Effector memory CD8-positive, alpha-beta T cell (primary cell): ENCODE results near the gene ARHGAP15.
A peak's percentile ranks its signal among the peaks of the same experiment; 100 is the strongest.

Experiments used
- ATAC-seq: fragments of 150-1000 bp; cut with Tn5 transposase; replicated peaks from 2 replicates; pipeline ENCODE4 v1.10.0; 2021; ENCODE audit warnings: mild to moderate bottlenecking, moderate library complexity
- DNase-seq, 3 experiments: peaks; one replicate each; pipeline ENCODE4 v3.0.0; 2021
- H3K27ac Mint-ChIP-seq, 2 donors: one replicate each; pipeline ENCODE4 v1.8.0; 2022; ENCODE audit warnings: mild to moderate bottlenecking in 2 of 2, mixed read lengths in 2 of 2, moderate library complexity in 2 of 2
- H3K27me3 Mint-ChIP-seq, 2 donors: one replicate each; pipeline ENCODE4 v1.8.0; 2022; ENCODE audit warnings: mixed read lengths in 2 of 2
- H3K36me3 Mint-ChIP-seq: one replicate; pipeline ENCODE4 v1.8.0; 2022; ENCODE audit warnings: mild to moderate bottlenecking, moderate library complexity, mixed read lengths; ENCODE audit not compliant: insufficient read depth
- H3K4me1 Mint-ChIP-seq, 2 donors: one replicate each; pipeline ENCODE4 v1.8.0; 2022; ENCODE audit warnings: low read depth in 2 of 2, mixed read lengths in 2 of 2
- H3K4me3 Mint-ChIP-seq, 2 donors: one replicate each; pipeline ENCODE4 v1.8.0; 2022; ENCODE audit warnings: mild to moderate bottlenecking in 2 of 2, mixed read lengths in 2 of 2, moderate library complexity in 2 of 2
- H3K9me3 Mint-ChIP-seq, 2 donors: one replicate each; pipeline ENCODE4 v1.8.0; 2022; ENCODE audit warnings: mixed read lengths in 2 of 2

ARHGAP15 gene

DNA sequence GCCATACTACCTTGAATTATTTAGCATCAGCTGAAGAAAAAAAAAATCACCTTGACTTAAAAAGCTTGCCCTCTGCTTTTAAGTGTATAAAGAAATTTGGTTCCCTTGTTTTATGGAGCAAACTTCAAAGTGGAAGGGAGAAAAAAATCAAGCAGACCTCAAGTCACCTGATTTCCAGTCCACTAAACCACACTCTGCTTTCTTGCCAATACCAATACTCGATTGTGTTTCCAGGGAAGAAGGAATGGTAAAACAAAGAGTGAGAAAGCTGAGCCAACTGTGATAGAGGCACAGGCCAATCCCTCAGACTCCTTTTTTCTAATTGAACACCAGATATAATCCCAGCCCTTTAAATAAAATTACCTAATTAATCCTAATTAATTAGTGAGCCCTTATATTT, 587.3 kb downstream of the ARHGAP15 start:
- peaks cover 19% of the 10 kb centered on the region for H3K36me3 Mint-ChIP-seq
- ATAC-seq (no peak), DNase-seq (no peak)
- no peak overlapping the region for H3K4me3 Mint-ChIP-seq
- no peaks in the 10 kb centered on the region for H3K27me3 Mint-ChIP-seq
- peaks cover 26 to 41% of the 10 kb centered on the region in 2 donors for H3K4me1 Mint-ChIP-seq
- H3K27ac Mint-ChIP-seq, result peak overlapping the region; percentile 52 to 57
- H3K9me3 Mint-ChIP-seq, result peaks cover 3 to 8% of the 10 kb centered on the region in 2 donors

GRCh38 chr2:143717053-143717452, 587.8 kb downstream of the ARHGAP15 start:
- H3K4me1 Mint-ChIP-seq, result peaks cover 22 to 37% of the 10 kb centered on the region in 2 donors
- H3K4me3 Mint-ChIP-seq, result no peak overlapping the region
- peaks cover 3% of the 10 kb centered on the region in 2 donors for H3K9me3 Mint-ChIP-seq
- ATAC-seq (no peak), DNase-seq (no peak)
- peaks cover 19% of the 10 kb centered on the region for H3K36me3 Mint-ChIP-seq
- peak overlapping the region; percentile 52 to 66 for H3K27ac Mint-ChIP-seq
- no peaks in the 10 kb centered on the region for H3K27me3 Mint-ChIP-seq

DNA sequence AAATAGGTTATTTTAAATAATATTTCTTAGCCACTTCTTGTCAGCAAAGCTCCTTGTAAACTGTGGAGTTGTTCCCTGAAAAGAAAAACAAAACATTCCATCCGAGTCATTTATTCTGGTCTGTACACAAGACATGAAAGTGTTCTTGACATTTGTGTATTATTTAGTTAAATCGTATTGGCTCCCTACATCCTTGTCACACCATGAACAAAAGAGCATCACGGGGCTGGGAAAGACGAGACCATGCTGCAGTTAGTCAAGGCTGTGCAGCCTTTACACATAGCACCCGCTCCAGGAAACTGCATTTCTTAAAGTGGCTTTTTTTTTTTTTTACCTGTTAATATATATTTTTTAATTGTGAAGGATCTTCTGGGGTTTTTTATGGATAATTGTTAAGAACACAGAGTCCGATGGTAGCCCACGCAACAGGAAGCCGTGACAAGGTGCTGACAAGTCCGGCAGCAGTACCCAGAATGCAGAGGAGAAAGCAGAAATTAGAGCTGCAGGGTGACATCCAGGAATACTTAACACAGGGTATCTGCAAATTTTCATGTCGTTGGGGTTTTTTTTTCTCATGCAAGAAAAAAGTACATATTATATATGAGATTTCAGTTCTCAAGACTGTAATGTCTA, 588.4 kb downstream of the ARHGAP15 start:
- no peak for DNase-seq
- no peak for ATAC-seq
- H3K27ac Mint-ChIP-seq, result peak overlapping the region; percentile 52 to 66
- peaks cover 0 to 3% of the 10 kb centered on the region in 2 donors for H3K9me3 Mint-ChIP-seq
- H3K4me1 Mint-ChIP-seq, result peaks cover 26 to 35% of the 10 kb centered on the region in 2 donors
- peaks cover 19% of the 10 kb centered on the region for H3K36me3 Mint-ChIP-seq
- H3K27me3 Mint-ChIP-seq, result no peaks in the 10 kb centered on the region
- H3K4me3 Mint-ChIP-seq, result no peak overlapping the region

DNA sequence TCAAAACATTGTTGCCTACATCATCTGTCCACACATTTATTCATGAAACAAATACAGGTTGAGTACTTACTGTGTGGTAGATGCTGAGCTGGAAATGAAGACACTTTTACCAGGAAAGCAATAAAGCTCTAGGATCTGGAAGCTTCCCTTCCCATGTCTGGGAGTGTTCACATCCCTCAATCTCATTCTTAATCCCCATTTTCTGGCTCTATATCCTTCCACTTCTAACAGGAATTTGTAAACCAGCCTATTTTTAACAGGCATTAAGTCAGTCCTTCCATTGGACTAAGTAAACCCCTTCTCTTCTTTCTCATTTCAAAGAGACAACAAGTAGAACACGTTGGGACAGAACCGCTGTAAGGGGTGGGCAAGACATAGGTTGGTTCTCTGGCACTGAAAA, 589.5 kb downstream of the ARHGAP15 start:
- no peak for DNase-seq
- no peak overlapping the region for H3K4me3 Mint-ChIP-seq
- ATAC-seq, result no peak
- peaks cover 24 to 32% of the 10 kb centered on the region in 2 donors for H3K4me1 Mint-ChIP-seq
- no peaks in the 10 kb centered on the region for H3K27me3 Mint-ChIP-seq
- H3K36me3 Mint-ChIP-seq, result peaks cover 14% of the 10 kb centered on the region
- H3K27ac Mint-ChIP-seq, result peak overlapping the region in 1 of 2 donors; percentile 71
- no peaks in the 10 kb centered on the region for H3K9me3 Mint-ChIP-seq

- Mint-ChIP-seq H3K27ac (peak overlapping the region in 1 of 2 donors; percentile 71), H3K4me1 (peaks cover 25 to 37% of the 10 kb centered on the region in 2 donors), H3K27me3 (no peaks in the 10 kb centered on the region), H3K9me3 (no peaks in the 10 kb centered on the region), H3K4me3 (no peak overlapping the region), H3K36me3 (peaks cover 18% of the 10 kb centered on the region)
- DNase-seq (no peak), ATAC-seq (no peak)
Observed at GRCh38 chr2:143719406-143719805, 590.2 kb downstream of the ARHGAP15 start.

DNA sequence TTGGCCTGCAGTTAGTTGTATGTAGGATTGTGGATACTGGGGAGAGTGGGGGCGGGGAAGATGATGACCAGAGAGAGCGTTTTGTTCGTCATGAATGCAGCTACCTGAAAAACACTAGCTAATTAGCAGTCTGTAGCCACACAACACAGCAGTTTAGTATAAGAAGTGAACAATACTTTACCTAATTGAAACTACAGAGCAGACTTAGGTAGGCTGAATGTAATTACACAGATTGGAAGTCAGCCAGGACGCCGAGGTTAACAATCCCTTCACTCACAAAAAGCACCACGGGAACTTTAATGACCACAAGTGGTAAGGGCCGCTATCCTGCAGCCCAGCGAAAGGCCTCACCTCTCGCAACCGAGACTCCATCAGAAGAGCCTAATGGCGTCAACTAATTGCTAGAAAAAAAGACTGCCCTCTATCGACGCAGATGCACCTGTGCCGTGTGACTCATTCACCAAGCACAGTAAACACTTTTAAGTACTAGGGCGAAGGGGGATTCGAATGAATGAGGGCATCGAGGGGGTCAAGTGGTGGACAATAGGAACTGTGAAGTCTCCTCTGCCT, 591.0 kb downstream of the ARHGAP15 start:
- ATAC-seq, result no peak
- Mint-ChIP-seq H3K4me1 (peaks cover 24 to 44% of the 10 kb centered on the region in 2 donors), H3K27ac (peak overlapping the region in 1 of 2 donors; percentile 23), H3K27me3 (no peaks in the 10 kb centered on the region), H3K9me3 (no peaks in the 10 kb centered on the region), H3K4me3 (no peak overlapping the region), H3K36me3 (peaks cover 18% of the 10 kb centered on the region)
- no peak for DNase-seq

GRCh38 chr2:143725400-143725799, 596.2 kb downstream of the ARHGAP15 start:
- Mint-ChIP-seq H3K27ac (no peak overlapping the region), H3K9me3 (no peaks in the 10 kb centered on the region), H3K27me3 (no peaks in the 10 kb centered on the region), H3K4me1 (peaks cover 38 to 59% of the 10 kb centered on the region in 2 donors), H3K36me3 (peaks cover 11% of the 10 kb centered on the region), H3K4me3 (no peak overlapping the region)
- DNase-seq (no peak), ATAC-seq (no peak)

DNA sequence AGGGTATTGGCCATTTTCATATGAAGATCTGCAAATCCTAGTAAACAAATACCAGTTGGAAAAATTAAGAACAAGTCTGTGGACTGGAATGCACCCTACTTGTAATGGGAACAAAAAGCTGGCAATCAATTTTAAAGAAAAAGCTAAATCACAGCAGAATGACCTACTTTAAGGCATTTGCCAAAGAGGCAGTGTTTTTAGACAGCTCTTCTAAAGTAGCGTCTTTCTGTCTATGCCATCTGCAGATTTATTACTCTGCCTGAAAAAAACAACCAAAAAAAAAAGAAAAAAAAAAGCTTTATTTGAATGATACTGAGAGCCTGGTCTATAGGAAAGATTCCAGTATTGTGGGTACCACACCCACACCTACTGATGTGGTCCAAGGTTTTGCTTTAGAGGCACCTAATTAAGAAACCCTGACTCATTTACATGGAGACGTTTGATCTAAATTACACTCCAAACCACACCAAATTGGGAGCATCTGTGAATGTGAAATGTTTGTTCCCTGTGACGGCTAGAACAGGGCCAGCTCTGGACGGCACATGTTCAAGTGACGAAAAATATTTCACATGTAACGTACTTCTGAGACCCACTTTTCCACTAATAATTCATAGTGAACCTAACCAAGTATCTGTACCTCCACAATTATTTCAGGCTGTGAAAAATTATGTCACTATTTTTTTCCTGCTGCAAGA, 597.1 kb downstream of the ARHGAP15 start:
- no peaks in the 10 kb centered on the region for H3K9me3 Mint-ChIP-seq
- no peaks in the 10 kb centered on the region for H3K27me3 Mint-ChIP-seq
- peaks cover 38 to 62% of the 10 kb centered on the region in 2 donors for H3K4me1 Mint-ChIP-seq
- peaks cover 11% of the 10 kb centered on the region for H3K36me3 Mint-ChIP-seq
- no peak overlapping the region for H3K4me3 Mint-ChIP-seq
- DNase-seq (no peak), ATAC-seq (no peak)
- H3K27ac Mint-ChIP-seq, result no peak overlapping the region

DNA sequence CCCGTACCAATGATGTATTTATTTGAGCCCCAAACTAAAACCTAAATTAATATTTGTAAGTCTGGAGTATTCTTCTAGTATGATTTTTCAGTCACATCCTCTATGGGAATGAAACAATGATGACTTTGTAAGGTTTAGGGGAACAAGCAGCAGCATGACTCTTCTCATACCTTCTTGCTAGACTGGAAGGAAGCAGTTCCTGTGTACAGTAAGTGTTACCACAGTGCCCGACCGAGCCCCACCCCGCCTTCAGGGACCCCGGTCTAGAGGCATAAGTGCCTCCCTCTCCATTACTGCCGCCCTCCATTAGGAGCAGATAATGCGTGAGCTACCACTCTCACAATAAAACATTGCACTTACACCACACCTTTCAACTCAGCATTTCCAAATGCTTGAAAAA, 599.3 kb downstream of the ARHGAP15 start:
- DNase-seq (peak in 2 of 3 experiments; percentile 1 to 11), ATAC-seq (peak; percentile 58)
- Mint-ChIP-seq H3K27me3 (no peaks in the 10 kb centered on the region), H3K9me3 (no peaks in the 10 kb centered on the region), H3K4me1 (peaks cover 33 to 58% of the 10 kb centered on the region in 2 donors), H3K27ac (peak overlapping the region; percentile 46 to 81), H3K36me3 (peaks cover 19% of the 10 kb centered on the region), H3K4me3 (peak overlapping the region; percentile 31 to 51)

DNA sequence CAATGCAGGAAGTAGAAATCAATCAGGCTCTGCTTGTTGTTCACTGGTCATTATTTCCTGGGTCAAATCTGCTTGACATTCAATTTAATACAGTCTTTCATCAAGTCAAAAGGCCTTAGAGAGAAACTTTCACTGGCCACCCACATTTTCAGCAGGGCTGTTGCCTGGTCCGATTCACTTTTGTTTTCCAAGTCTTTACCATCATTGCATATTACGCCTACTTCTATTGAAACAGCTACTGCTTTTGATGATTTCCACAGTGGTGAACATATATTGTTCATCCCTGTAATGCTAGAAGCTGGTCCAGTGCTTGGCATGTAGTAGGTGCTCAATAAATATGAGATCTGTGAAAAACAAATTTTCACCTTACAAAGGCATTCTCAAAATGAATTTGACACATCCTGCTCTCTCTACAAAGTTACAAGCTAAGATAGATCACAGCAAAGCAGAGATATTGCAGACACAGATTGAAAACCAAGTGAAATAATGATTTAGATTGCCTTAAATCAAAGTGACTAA, 600.1 kb downstream of the ARHGAP15 start:
- Mint-ChIP-seq H3K27ac (peak overlapping the region; percentile 46 to 81), H3K27me3 (no peaks in the 10 kb centered on the region), H3K36me3 (peaks cover 16% of the 10 kb centered on the region), H3K4me1 (peaks cover 32 to 53% of the 10 kb centered on the region in 2 donors), H3K9me3 (no peaks in the 10 kb centered on the region), H3K4me3 (peak overlapping the region; percentile 28 to 31)
- DNase-seq (no peak), ATAC-seq (no peak)

DNA sequence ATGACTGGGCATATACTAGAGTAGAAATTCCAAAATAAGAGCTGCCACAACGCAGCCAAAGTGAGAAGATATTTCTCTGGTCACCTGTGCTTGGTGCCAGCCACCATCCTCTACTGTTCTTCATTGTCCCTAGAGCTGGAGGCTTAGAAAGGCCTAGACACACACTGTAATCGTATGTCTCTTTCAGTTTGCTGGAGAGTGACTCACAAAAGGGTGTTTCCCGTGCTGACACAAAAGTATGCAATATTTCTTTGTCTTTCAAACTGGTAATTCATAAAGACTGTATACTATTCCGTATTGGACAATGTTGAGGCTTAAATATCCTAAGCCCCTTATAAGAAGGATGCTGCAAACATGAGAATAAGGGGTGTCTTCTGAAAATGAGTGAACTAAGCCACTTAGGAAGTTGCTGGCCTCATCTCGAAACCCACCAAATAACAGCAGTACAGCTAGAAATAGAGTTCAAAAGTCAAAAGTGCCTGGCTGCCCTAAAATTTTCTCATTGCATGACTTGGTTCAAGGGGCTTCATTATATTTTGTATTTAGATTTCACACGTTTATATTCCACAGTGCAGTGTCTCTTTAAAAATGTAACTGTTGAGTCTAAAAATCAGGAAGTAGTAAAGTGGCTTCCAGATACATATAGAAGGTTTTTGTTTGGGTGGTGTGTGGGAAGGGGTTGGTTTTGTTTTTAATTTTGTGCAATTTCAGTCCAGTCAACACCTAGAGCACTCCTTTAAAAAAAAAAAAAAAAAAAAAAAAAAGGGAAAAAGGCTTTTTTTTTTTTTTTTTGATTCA, 601.1 kb downstream of the ARHGAP15 start:
- no peaks in the 10 kb centered on the region for H3K9me3 Mint-ChIP-seq
- H3K36me3 Mint-ChIP-seq, result peaks cover 21% of the 10 kb centered on the region
- ATAC-seq (peak; percentile 82), DNase-seq (peak in 2 of 3 experiments; percentile 7)
- peak overlapping the region in 1 of 2 donors; percentile 28 for H3K4me3 Mint-ChIP-seq
- peaks cover 28 to 44% of the 10 kb centered on the region in 2 donors for H3K4me1 Mint-ChIP-seq
- H3K27ac Mint-ChIP-seq, result peak overlapping the region; percentile 38 to 81
- no peaks in the 10 kb centered on the region for H3K27me3 Mint-ChIP-seq

- H3K4me3 Mint-ChIP-seq, result no peak overlapping the region
- ATAC-seq (peak; percentile 16), DNase-seq (no peak)
- H3K27ac Mint-ChIP-seq, result peak overlapping the region; percentile 38 to 81
- H3K27me3 Mint-ChIP-seq, result no peaks in the 10 kb centered on the region
- H3K9me3 Mint-ChIP-seq, result no peaks in the 10 kb centered on the region
- H3K4me1 Mint-ChIP-seq, result peaks cover 26 to 41% of the 10 kb centered on the region in 2 donors
- peaks cover 21% of the 10 kb centered on the region for H3K36me3 Mint-ChIP-seq
Observed at GRCh38 chr2:143730953-143731260, 601.7 kb downstream of the ARHGAP15 start.

DNA sequence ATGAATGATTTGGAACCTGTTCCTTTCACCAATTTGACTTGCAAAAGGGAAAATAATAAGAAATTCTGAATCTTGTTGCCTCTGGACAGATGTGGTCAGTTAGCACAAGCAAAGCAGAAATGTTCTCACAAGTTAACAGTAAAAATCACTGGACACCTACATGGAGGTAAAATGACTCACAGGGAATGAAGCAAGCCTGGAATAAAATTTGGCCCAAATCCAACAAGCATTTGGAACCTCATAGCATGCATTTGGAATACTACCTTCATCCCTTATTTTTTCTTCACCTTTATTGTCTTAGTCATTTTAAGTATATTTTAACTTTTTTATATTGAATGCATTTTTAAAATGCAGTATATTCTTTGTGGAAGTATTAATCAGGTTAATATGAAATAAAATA, 602.9 kb downstream of the ARHGAP15 start:
- H3K27ac Mint-ChIP-seq, result peak overlapping the region; percentile 14 to 52
- no peak overlapping the region for H3K4me3 Mint-ChIP-seq
- DNase-seq, result no peak

More for the DNA sequence above, 602.9 kb downstream of the ARHGAP15 start:
- Mint-ChIP-seq H3K36me3 (peaks cover 21% of the 10 kb centered on the region), H3K27me3 (no peaks in the 10 kb centered on the region), H3K4me1 (peaks cover 20 to 37% of the 10 kb centered on the region in 2 donors), H3K9me3 (no peaks in the 10 kb centered on the region)
- ATAC-seq, result no peak
